Natural killer cell (primary cell): ENCODE data around the gene ZNF467. TPM values are rescaled to one million over a fixed set of nuclear protein-coding genes. Genes with fewer than 3 reads are reported as not detected.

Experiments
- ATAC-seq, 3 donors: fragments of 150-1000 bp in 2 of 3; fragments of 200-7000 bp in 1 of 3; cut with Tn5 transposase; 1 replicate in 1 of 3; 2 replicates in 2 of 3; pipeline ENCODE4 v1.10.0; 2021; ENCODE audit warnings: mild to moderate bottlenecking in 2 of 3, moderate library complexity in 2 of 3
- DNase-seq, 2 donors: peaks; one replicate each; pipeline versions ENCODE4 v3.0.0 to v3.0.0-alpha.2; 2013 to 2021; ENCODE audit warnings: mixed read lengths in 1 of 2
- H3K27ac ChIP-seq: one replicate; pipeline ENCODE4 v1.5.1; 2013; ENCODE audit warnings: mild to moderate bottlenecking, low read length
- H3K27me3 ChIP-seq: one replicate; pipeline ENCODE4 v1.6.1; 2013; ENCODE audit warnings: low read length; ENCODE audit not compliant: control insufficient read depth, insufficient read depth
- H3K36me3 ChIP-seq: one replicate; pipeline ENCODE4 v1.6.1; 2013; ENCODE audit warnings: low read length; ENCODE audit not compliant: control insufficient read depth, insufficient read depth
- H3K4me1 ChIP-seq: one replicate; pipeline ENCODE4 v1.6.1; 2013; ENCODE audit warnings: low read length; ENCODE audit not compliant: control insufficient read depth, insufficient read depth
- H3K4me3 ChIP-seq: one replicate; pipeline ENCODE4 v1.5.1; 2013; ENCODE audit warnings: low read length
- H3K9me3 ChIP-seq: one replicate; pipeline ENCODE4 v1.6.1; 2013; ENCODE audit warnings: low read length; ENCODE audit not compliant: control insufficient read depth, insufficient read depth
- H3K27ac Mint-ChIP-seq, 2 donors: one replicate each; pipeline ENCODE4 v1.8.0; 2022; ENCODE audit warnings: mild to moderate bottlenecking in 2 of 2, mixed read lengths in 2 of 2, moderate library complexity in 1 of 2
- H3K27me3 Mint-ChIP-seq, 2 donors: one replicate each; pipeline ENCODE4 v1.8.0; 2022; ENCODE audit warnings: low read depth in 2 of 2, mixed read lengths in 2 of 2
- H3K36me3 Mint-ChIP-seq: one replicate; pipeline ENCODE4 v1.8.0; 2022; ENCODE audit warnings: mixed read lengths
- H3K4me1 Mint-ChIP-seq, 2 donors: one replicate each; pipeline ENCODE4 v1.8.0; 2022; ENCODE audit warnings: mixed read lengths in 2 of 2
- H3K4me3 Mint-ChIP-seq: one replicate; pipeline ENCODE4 v1.8.0; 2022; ENCODE audit warnings: mild to moderate bottlenecking, moderate library complexity, mixed read lengths
- H3K9me3 Mint-ChIP-seq, 2 donors: one replicate each; pipeline ENCODE4 v1.8.0; 2022; ENCODE audit warnings: mixed read lengths in 2 of 2
- CTCF ChIP-seq: fragments of 200-600 bp; IDR thresholded peaks from one replicate; pipeline ENCODE4 v1.8.0; 2022; ENCODE audit warnings: antibody characterized with exemption
- WGBS: methylation state at CpG from one replicate; pipeline ENCODE4 v1.1.7; 2013; ENCODE audit warnings: missing lambda C conversion rate; ENCODE audit not compliant: insufficient coverage; 5-methylcytosine and 5-hydroxymethylcytosine counted together
- intact Hi-C: fragments of 100-400 bp; cut with micrococcal nuclease; formaldehyde crosslinking; loops from one replicate; pipeline ENCODE4 v1.14.2; 2022
- total RNA-seq, 4 donors: library from RNA; stranded (reverse); fragments of 120-200 nt in 1 of 4; gene quantifications; one replicate each; pipeline versions ENCODE4 v1.2.3 to v1.2.4, GENCODE V29; 2013 to 2022

The ZNF467 gene
- total RNA-seq, 3 donors from 2014 or later (not counting 1 experiment from before 2014, with no cell fraction given) = 2.8 to 5.4 (median 3.7) TPM

- H3K9me3 ChIP-seq = no peaks in the 10 kb centered on the region
- no peak overlapping the region for H3K4me3 ChIP-seq
- intact Hi-C loops = no loop called here
- peaks cover 4% of the 10 kb centered on the region for H3K36me3 Mint-ChIP-seq
- peak overlapping the region; percentile 72 for H3K4me3 Mint-ChIP-seq
- peak overlapping the region; percentile 74 to 86 for H3K27ac Mint-ChIP-seq
- no peak for DNase-seq
- TF ChIP-seq CTCF = no peak
- 95% methylated on average over 7 of the region's 11 CpGs for WGBS
- no peak for ATAC-seq
- H3K4me1 ChIP-seq = peaks cover 38% of the 10 kb centered on the region
- H3K27ac ChIP-seq = no peak overlapping the region
- no peaks in the 10 kb centered on the region for H3K27me3 Mint-ChIP-seq
- H3K9me3 Mint-ChIP-seq = peaks cover 0 to 3% of the 10 kb centered on the region in 2 donors
- H3K27me3 ChIP-seq = no peaks in the 10 kb centered on the region
- no peaks in the 10 kb centered on the region for H3K36me3 ChIP-seq
- H3K4me1 Mint-ChIP-seq = peaks cover 37 to 49% of the 10 kb centered on the region in 2 donors
These were observed 57.1 kb downstream of the ZNF467 start for GRCh38 chr7:149716007-149716931.

DNA sequence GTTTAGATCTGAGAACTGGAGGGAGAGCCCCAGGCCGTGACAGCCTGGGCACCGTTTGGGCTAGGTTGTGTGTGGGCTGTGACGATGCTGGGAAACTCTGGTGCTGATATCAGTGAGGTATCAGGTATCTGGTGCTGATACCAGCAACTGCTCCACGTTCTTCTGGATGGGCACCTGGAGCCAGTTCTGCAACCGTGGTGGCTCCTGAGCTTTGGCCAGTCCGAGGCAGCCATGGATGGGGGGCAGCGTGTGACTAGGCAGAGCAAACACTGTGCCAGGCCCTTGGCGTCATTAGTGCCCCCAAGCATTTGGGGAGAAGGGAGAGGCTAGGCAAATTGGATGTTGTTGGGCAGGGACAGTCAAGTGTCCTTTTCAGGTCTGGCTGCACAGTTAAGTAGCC is 57.9 kb downstream of the ZNF467 start:
- DNase-seq = no peak
- intact Hi-C loops = no loop called here
- peaks cover 11% of the 10 kb centered on the region for H3K36me3 Mint-ChIP-seq
- Histone ChIP-seq H3K4me1 (peaks cover 30% of the 10 kb centered on the region), H3K27ac (peak overlapping the region; percentile 57), H3K4me3 (peak overlapping the region; percentile 61), H3K36me3 (no peaks in the 10 kb centered on the region), H3K9me3 (peaks cover 3% of the 10 kb centered on the region), H3K27me3 (no peaks in the 10 kb centered on the region)
- H3K4me1 Mint-ChIP-seq = peaks cover 30 to 41% of the 10 kb centered on the region in 2 donors
- H3K27ac Mint-ChIP-seq = peak overlapping the region; percentile 74 to 86
- no peak for ATAC-seq
- WGBS = 71% methylated on average over 8 of the region's 8 CpGs
- no peaks in the 10 kb centered on the region for H3K27me3 Mint-ChIP-seq
- TF ChIP-seq CTCF = no peak
- peak overlapping the region; percentile 72 for H3K4me3 Mint-ChIP-seq
- H3K9me3 Mint-ChIP-seq = peaks cover 3 to 8% of the 10 kb centered on the region in 2 donors

GRCh38 chr7:149714910-149715471 is 58.4 kb downstream of the ZNF467 start:
- DNase-seq = peak in 1 of 2 donors; percentile 73
- peak overlapping the region; percentile 57 for H3K27ac ChIP-seq
- Mint-ChIP-seq H3K27me3 (no peaks in the 10 kb centered on the region), H3K4me3 (peak overlapping the region; percentile 72), H3K9me3 (peaks cover 3 to 8% of the 10 kb centered on the region in 2 donors), H3K4me1 (peaks cover 25 to 36% of the 10 kb centered on the region in 2 donors), H3K27ac (peak overlapping the region; percentile 74 to 86), H3K36me3 (peaks cover 11% of the 10 kb centered on the region)
- ATAC-seq = peak; percentile 3 to 11 (median 5)
- H3K27me3 ChIP-seq = no peaks in the 10 kb centered on the region
- peaks cover 4% of the 10 kb centered on the region for H3K9me3 ChIP-seq
- WGBS = 2% methylated on average over 48 of the region's 48 CpGs
- TF ChIP-seq CTCF = no peak
- peak overlapping the region; percentile 61 for H3K4me3 ChIP-seq
- no peaks in the 10 kb centered on the region for H3K36me3 ChIP-seq
- H3K4me1 ChIP-seq = peaks cover 26% of the 10 kb centered on the region
- intact Hi-C loops = no loop called here

Other genes with a start within 250 kb of the ZNF467 start
- gene ZNF862, start 64.8 kb upstream of the ZNF467 start, total RNA-seq = 10 to 100 TPM; 21.4 to 28.9 (median 21.7) TPM
- gene ATP6V0E2, start 100.4 kb upstream of the ZNF467 start, total RNA-seq = 10 to 100 TPM; 23.2 to 39.4 (median 34.9) TPM